GM21528 (cell line): ENCODE measurements around the gene THBS1.

Experiments
- ATAC-seq: cut with Tn5 transposase; IDR thresholded peaks from one replicate; pipeline ENCODE4 v1.9.1; 2021; ENCODE audit warnings: mild to moderate bottlenecking, moderate library complexity; ENCODE audit not compliant: unreplicated experiment, low FRiP score

THBS1 gene

DNA sequence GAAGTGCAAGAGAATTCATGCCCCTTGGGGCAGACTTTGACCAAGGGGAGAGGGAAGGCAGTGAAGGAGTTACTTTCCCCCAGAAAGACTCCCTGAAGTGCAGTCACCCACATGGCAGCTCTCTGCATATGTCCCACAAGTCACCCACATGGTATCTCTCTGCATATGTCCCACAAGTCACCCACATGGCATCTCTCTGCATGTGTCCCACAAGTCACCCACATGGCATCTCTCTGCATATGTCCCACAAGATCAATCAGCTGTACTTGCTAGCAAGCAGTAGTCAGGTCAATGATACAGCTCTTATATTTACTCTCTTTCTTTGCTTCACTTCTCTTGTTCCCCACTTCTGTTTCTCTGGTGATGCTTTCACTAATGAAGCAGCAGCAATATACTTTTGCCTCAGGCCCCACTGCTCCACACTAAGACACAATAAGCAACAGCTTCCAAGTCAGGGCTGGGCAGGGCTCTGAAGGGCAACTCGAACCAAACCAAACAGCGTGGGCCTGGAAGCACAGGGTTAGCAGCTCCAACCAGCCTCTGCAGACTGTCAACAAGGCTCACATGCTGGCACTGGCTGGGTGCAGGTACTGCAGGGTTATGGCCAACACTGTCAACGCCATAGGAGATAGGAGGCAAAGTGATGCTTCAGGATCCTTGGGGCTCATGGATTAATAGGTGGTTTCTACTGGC is 46.7 kb downstream of the THBS1 start:
- ATAC-seq = no peak

- no peak for ATAC-seq
These were observed 47.2 kb downstream of the THBS1 start for GRCh38 chr15:39628144-39628508.

GRCh38 chr15:39628546-39629257 is 47.8 kb downstream of the THBS1 start:
- no peak for ATAC-seq

GRCh38 chr15:39629371-39629770 is 48.5 kb downstream of the THBS1 start:
- ATAC-seq = no peak

DNA sequence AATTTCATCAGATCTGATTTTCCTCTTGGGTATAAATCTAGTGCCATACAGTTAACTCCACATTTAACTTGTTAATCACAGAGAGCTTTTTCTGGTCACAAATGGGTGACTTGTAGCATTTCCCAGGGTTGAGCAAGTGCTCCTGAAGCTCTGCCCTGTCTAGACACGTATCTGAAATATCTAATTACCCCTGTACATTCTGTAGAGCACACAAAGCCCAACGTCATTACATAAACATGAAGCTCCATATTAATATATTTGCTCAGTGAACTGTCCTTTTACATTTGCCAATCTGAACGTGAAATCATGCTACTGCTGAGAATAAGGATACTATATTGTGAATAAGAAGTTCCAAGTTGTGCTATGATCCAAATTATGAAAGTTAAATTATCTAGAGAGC is 49.0 kb downstream of the THBS1 start:
- ATAC-seq = no peak

- ATAC-seq = no peak
These were observed 50.5 kb downstream of the THBS1 start for GRCh38 chr15:39631357-39631756.

GRCh38 chr15:39638041-39638440 is 57.2 kb downstream of the THBS1 start:
- ATAC-seq = no peak

GRCh38 chr15:39639037-39639436 is 58.2 kb downstream of the THBS1 start:
- no peak for ATAC-seq

DNA sequence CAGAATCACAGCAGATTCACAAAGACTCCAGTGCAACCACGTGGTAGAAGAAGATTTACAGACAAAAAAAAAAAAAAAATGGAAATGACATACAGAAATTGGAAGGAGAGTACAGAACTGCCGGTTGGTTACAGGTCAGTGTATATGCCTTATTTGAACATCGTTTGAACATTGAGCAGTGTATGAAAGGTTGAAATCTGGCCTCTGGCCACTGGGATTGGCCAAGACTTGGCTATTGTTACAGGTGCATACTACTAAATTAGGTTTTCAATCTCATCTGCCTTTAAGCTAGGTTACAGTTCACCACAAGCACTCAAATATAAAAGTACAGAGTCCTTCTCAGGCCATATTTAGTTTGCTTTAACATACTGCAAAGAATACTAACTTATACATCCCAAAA is 59.8 kb downstream of the THBS1 start:
- ATAC-seq = no peak

GRCh38 chr15:39641191-39641889 is 60.5 kb downstream of the THBS1 start:
- ATAC-seq = no peak

DNA sequence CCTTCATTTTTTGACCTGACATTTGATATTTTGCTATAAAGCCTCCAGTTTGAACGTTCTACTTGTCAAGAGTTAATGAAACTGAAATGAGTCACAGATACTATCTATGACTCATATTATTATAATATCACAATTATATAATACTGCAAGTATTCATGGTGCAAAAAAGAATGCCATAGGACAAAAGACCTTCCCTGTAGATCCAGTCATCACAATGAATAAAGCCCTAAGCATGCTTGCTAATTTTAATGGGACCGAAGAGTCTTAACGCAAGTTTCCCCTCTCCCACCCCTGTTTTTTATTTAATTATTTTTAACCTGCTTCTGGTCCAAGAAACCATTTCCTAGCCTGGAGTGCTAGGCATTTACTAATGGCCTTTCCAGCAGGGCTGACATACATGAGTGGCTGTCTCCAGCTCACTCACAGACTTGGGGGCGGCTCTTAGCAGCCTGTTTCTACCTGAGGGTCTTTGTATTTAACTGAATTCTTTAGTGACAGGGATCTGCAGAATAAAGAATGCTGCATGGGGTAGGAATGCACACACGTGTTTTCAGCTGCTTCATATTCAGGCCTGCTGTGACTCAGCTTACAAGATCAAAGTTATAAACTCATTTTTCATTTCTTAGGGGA is 61.2 kb downstream of the THBS1 start:
- no peak for ATAC-seq

GRCh38 chr15:39643727-39644126 is 62.8 kb downstream of the THBS1 start:
- no peak for ATAC-seq

DNA sequence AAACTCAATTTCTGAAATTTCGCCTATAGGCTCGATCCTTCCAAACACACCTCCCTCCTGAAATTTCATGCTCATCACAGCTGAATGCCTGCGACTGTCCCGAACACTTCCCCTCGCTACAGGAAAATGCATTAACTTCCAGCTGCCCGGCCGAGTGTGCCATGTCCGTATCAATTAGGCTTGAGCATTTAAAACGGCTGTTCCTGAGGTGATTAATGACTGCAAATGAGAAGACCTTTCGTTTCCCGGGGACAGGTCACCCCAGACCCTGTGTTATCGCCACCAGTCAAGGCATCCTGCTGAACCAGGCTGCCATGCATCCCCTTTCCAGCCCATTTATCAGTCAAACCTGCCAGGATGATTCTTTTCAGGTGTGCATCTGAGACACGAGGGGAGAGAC is 63.3 kb downstream of the THBS1 start:
- no peak for ATAC-seq

DNA sequence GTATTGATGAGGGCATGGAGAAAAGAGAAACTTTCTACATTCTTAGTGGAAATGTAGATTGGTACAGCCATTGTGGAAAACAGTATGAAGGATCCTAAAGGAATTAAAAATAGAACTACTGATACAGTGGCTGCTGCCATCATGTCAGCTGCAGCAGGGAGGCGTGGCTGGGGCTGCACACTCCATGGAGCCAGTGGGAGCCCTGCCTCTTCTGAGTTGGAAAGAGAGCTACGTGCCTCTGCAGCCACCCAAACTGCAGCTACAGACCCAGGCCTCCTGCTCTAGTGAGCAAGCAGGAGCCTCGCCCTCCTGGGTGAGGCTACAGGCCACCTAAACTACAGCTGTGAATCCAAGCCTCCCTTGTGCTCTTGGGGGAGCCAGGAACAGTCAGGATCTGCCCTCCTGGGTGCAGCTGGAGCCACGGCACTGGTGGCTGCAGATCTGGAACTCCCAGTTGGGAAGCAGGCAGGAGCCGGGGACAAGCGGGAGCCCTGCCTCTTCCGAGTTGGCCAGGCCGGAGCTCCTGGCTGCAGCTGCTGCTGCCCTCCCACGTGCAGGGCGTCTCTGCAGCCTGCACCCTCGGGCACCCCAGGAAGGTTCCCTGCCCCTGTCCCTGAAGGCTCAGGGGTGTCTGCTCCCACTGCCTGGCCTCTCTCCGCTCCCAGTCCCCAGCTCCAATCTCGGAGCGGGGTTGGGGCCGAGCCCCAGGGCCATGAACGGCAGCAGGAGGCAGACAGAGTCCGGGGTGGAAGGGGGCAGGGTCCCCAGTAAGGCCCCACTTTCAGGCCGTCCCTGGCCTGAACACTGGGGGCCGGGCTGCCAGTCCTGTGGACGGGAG is 64.5 kb downstream of the THBS1 start:
- no peak for ATAC-seq

GRCh38 chr15:39645976-39646257 is 65.0 kb downstream of the THBS1 start:
- no peak for ATAC-seq

DNA sequence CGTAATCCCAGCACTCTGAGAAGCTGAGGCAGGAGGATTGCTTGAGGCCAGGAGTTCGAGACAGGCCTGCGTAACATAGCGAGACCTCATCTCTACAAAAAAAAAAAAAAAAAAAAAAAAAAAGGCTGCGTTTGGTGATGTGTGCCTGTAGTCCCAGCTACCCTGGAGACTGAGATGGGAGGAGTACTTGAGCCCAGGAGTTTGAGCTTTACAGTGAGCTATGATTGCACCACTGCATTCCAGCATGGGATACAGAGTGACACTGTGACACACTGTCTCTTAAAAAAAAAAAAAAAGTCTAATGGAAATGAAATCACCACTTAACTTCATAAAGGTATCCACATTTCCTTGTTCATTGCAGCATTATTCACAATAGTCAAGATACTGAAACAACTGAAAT is 65.5 kb downstream of the THBS1 start:
- ATAC-seq = no peak
